Measurements from ENCODE around the gene THSD7A. TPM values are rescaled to one million over a fixed set of nuclear protein-coding genes. Genes with fewer than 3 reads are reported as not detected.

THSD7A gene
- total RNA-seq, 1 experiment from 2014 or later = 0.68 TPM

DNA sequence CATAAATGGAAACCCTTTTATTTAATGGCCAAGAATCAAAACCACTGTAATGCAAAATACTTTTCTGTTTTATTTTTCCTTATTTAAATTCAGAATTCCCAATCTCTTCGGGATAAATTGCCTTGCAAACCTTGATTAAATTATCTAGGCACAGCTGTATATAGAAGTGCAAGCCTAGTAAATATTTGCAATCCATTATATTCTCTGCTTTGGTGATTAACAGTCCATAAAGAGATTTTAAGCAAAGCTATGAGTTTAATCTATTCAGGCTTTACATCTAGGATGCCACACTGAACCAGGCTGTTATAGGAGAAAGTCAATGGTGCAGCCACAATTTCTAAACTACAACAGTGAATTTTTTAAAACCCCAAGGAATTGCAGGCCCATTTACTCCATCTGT lies 43.6 kb upstream of the THSD7A start:
- Mint-ChIP-seq H3K4me3 (no peak overlapping the region), H3K9me3 (peaks cover 11% of the 10 kb centered on the region), H3K36me3 (no peaks in the 10 kb centered on the region), H3K4me1 (no peaks in the 10 kb centered on the region), H3K27me3 (ENCODE audit: low read depth) (no peaks in the 10 kb centered on the region), H3K27ac (no peak overlapping the region)
- ATAC-seq (no peak), DNase-seq (ENCODE audit: low spot score) (no peak)
- CTCF ChIA-PET = no interaction called here
- POLR2A ChIA-PET = interaction anchor here (0.6 kb wide), 1 partner anchor 54 kb away, joined by 3 read pairs; no protein-coding TSS in a partner anchor
- TF ChIP-seq, protein P1, sequence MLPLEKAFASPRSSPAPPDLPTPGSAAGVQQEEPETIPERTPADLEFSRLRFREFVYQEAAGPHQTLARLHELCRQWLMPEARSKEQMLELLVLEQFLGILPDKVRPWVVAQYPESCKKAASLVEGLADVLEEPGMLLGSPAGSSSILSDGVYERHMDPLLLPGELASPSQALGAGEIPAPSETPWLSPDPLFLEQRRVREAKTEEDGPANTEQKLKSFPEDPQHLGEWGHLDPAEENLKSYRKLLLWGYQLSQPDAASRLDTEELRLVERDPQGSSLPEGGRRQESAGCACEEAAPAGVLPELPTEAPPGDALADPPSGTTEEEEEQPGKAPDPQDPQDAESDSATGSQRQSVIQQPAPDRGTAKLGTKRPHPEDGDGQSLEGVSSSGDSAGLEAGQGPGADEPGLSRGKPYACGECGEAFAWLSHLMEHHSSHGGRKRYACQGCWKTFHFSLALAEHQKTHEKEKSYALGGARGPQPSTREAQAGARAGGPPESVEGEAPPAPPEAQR (CRISPR knock-in tag; IDR thresholded peaks at IDR 0.05) = no peak
- TF ChIP-seq, protein P2, sequence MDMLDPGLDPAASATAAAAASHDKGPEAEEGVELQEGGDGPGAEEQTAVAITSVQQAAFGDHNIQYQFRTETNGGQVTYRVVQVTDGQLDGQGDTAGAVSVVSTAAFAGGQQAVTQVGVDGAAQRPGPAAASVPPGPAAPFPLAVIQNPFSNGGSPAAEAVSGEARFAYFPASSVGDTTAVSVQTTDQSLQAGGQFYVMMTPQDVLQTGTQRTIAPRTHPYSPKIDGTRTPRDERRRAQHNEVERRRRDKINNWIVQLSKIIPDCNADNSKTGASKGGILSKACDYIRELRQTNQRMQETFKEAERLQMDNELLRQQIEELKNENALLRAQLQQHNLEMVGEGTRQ (CRISPR knock-in tag; IDR thresholded peaks at IDR 0.05) = no peak
- no peak for TF ChIP-seq SP1 (CRISPR knock-in tag; conservative IDR thresholded peaks at IDR 0.05)
- TF ChIP-seq SMAD4 (CRISPR knock-in tag; IDR thresholded peaks at IDR 0.05) = no peak
- no peak for TF ChIP-seq GRHL2 (CRISPR knock-in tag; IDR thresholded peaks at IDR 0.05; ENCODE audit: insufficient replicate concordance, severe bottlenecking)
- TF ChIP-seq ZNF219 (CRISPR knock-in tag; IDR thresholded peaks at IDR 0.05; ENCODE audit: borderline replicate concordance) = no peak
- no peak for TF ChIP-seq KAT7 (CRISPR knock-in tag; IDR thresholded peaks at IDR 0.05; ENCODE audit: borderline replicate concordance)
- TF ChIP-seq PRDM15 (CRISPR knock-in tag; IDR thresholded peaks at IDR 0.05) = no peak
- no peak for TF ChIP-seq USF1 (CRISPR knock-in tag; IDR thresholded peaks at IDR 0.05)
- TF ChIP-seq NFE2L1 (CRISPR knock-in tag; IDR thresholded peaks at IDR 0.05) = no peak

DNA sequence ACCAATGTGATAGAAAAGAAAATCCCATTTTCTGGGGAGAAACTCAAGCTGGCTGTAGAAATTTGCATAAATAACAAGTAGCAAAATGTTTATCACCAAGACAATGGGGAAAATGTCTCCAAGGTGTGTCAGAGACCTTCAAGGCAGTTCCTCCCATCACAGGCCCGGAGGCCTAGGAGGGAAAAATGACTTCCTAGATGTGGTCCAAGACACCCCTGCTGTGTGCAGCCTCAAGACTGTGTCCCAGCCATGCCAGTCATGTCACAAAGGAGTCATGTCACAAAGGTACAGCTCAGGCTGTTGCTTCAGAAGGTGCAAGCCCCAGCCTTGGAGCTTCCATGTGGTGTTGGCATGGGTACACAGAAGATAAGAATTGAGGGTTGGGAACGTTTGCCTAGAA lies 33.7 kb upstream of the THSD7A start:
- no peak for ATAC-seq
- Mint-ChIP-seq H3K4me3 (no peak overlapping the region), H3K27ac (no peak overlapping the region), H3K9me3 (peaks cover 48% of the 10 kb centered on the region), H3K4me1 (no peaks in the 10 kb centered on the region), H3K27me3 (ENCODE audit: low read depth) (no peaks in the 10 kb centered on the region; the same call in 1 of the 2 replicates), H3K36me3 (peaks cover 34% of the 10 kb centered on the region)
- CTCF ChIA-PET = no interaction called here
- POLR2A ChIA-PET = no interaction called here
- no peak for DNase-seq (ENCODE audit: low spot score)
- no peak for TF ChIP-seq NFYB (CRISPR knock-in tag; conservative IDR thresholded peaks at IDR 0.05; ENCODE audit: low read depth)
- TF ChIP-seq NR1H2 (CRISPR knock-in tag; IDR thresholded peaks at IDR 0.05) = no peak
- no peak for TF ChIP-seq TEAD1 (CRISPR knock-in tag; IDR thresholded peaks at IDR 0.05)
- TF ChIP-seq JAZF1 (CRISPR knock-in tag; IDR thresholded peaks at IDR 0.05) = no peak
- TF ChIP-seq E2F4 (CRISPR knock-in tag; IDR thresholded peaks at IDR 0.05; ENCODE audit: borderline replicate concordance, low read depth) = no peak
- TF ChIP-seq, protein P3, sequence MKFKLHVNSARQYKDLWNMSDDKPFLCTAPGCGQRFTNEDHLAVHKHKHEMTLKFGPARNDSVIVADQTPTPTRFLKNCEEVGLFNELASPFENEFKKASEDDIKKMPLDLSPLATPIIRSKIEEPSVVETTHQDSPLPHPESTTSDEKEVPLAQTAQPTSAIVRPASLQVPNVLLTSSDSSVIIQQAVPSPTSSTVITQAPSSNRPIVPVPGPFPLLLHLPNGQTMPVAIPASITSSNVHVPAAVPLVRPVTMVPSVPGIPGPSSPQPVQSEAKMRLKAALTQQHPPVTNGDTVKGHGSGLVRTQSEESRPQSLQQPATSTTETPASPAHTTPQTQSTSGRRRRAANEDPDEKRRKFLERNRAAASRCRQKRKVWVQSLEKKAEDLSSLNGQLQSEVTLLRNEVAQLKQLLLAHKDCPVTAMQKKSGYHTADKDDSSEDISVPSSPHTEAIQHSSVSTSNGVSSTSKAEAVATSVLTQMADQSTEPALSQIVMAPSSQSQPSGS (CRISPR knock-in tag; IDR thresholded peaks at IDR 0.05; ENCODE audit: borderline replicate concordance, low read depth) = no peak
- TF ChIP-seq CREB1 (CRISPR knock-in tag; IDR thresholded peaks at IDR 0.05) = no peak
- no peak for TF ChIP-seq OVOL2 (CRISPR knock-in tag; IDR thresholded peaks at IDR 0.05; ENCODE audit: borderline replicate concordance)
- TF ChIP-seq NFE2L1 (CRISPR knock-in tag; IDR thresholded peaks at IDR 0.05) = no peak
- TF ChIP-seq ZNF396 (CRISPR knock-in tag; IDR thresholded peaks at IDR 0.05; ENCODE audit: borderline replicate concordance) = no peak
- TF ChIP-seq, protein P4, sequence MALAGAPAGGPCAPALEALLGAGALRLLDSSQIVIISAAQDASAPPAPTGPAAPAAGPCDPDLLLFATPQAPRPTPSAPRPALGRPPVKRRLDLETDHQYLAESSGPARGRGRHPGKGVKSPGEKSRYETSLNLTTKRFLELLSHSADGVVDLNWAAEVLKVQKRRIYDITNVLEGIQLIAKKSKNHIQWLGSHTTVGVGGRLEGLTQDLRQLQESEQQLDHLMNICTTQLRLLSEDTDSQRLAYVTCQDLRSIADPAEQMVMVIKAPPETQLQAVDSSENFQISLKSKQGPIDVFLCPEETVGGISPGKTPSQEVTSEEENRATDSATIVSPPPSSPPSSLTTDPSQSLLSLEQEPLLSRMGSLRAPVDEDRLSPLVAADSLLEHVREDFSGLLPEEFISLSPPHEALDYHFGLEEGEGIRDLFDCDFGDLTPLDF (CRISPR knock-in tag; IDR thresholded peaks at IDR 0.05) = no peak
- no peak for TF ChIP-seq IRF2 (CRISPR knock-in tag; IDR thresholded peaks at IDR 0.05; ENCODE audit: borderline replicate concordance, low read depth)
- TF ChIP-seq, protein P5, sequence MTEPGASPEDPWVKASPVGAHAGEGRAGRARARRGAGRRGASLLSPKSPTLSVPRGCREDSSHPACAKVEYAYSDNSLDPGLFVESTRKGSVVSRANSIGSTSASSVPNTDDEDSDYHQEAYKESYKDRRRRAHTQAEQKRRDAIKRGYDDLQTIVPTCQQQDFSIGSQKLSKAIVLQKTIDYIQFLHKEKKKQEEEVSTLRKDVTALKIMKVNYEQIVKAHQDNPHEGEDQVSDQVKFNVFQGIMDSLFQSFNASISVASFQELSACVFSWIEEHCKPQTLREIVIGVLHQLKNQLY (CRISPR knock-in tag; IDR thresholded peaks at IDR 0.05) = no peak
- TF ChIP-seq RORB (CRISPR knock-in tag; IDR thresholded peaks at IDR 0.05) = no peak
- TF ChIP-seq ZNF416 (CRISPR knock-in tag; IDR thresholded peaks at IDR 0.05) = no peak
- no peak for TF ChIP-seq IRF1 (CRISPR knock-in tag; IDR thresholded peaks at IDR 0.05)
